Keratinocyte (primary cell): ENCODE data around the gene CHCHD1. TPM values are rescaled to one million over a fixed set of nuclear protein-coding genes. Genes with fewer than 3 reads are reported as not detected.

ENCODE experiments used
- DNase-seq: peaks from one replicate; pipeline ENCODE4 v3.0.0-alpha.2; 2011; ENCODE audit warnings: low read depth, missing footprints, low spot score
- FAIRE-seq: peaks from 2 replicates; lab custom pipeline; 2011; peaks lifted over from hg19 to GRCh38; lab: Jason Lieb, UNC
- H2AFZ ChIP-seq: 2 replicates; pipeline ENCODE4 v1.6.0; 2012; ENCODE audit warnings: low read length, control low read depth, inconsistent platforms; ENCODE audit not compliant: control insufficient read depth
- H3K27ac ChIP-seq: 2 replicates; pipeline ENCODE4 v1.5.1; 2011; ENCODE audit warnings: low read length; ENCODE audit not compliant: control insufficient read depth, insufficient read depth
- H3K27me3 ChIP-seq: 3 replicates; pipeline ENCODE4 v1.6.0; 2011; ENCODE audit warnings: low read length; ENCODE audit not compliant: control insufficient read depth, insufficient read depth; ENCODE audit errors: extremely low read depth
- H3K36me3 ChIP-seq, 2 experiments: 2 replicates in 1 of 2; 3 replicates in 1 of 2; pipeline ENCODE4 v1.5.1; 2011; ENCODE audit warnings: low read length in 2 of 2, mild to moderate bottlenecking in 1 of 2; ENCODE audit not compliant: control insufficient read depth in 2 of 2, insufficient read depth in 2 of 2; ENCODE audit errors: extremely low read depth in 1 of 2
- H3K4me1 ChIP-seq: 3 replicates; pipeline ENCODE4 v1.5.1; 2011; ENCODE audit warnings: low read length; ENCODE audit not compliant: control insufficient read depth, insufficient read depth; ENCODE audit errors: extremely low read depth
- H3K4me2 ChIP-seq: 3 replicates; pipeline ENCODE4 v1.6.0; 2011; ENCODE audit warnings: low read depth, low read length; ENCODE audit not compliant: control insufficient read depth, insufficient read depth; ENCODE audit errors: extremely low read depth
- H3K4me3 ChIP-seq, 3 experiments: fragments of 200-600 bp in 1 of 3; sonication (generic) in 1 of 3; 2 replicates in 2 of 3; 3 replicates in 1 of 3; pipeline ENCODE4 v1.5.1; 2011 to 2016; ENCODE audit warnings: low read length in 3 of 3, mild to moderate bottlenecking in 3 of 3, control low read depth in 2 of 3, inconsistent platforms in 1 of 3, low read depth in 1 of 3, mixed read lengths in 1 of 3, mixed run types in 1 of 3, moderate library complexity in 1 of 3; ENCODE audit not compliant: control insufficient read depth in 2 of 3, insufficient read depth in 2 of 3; ENCODE audit errors: extremely low read depth in 1 of 3
- H3K79me2 ChIP-seq: 2 replicates; pipeline ENCODE4 v1.6.0; 2012; ENCODE audit warnings: low read length; ENCODE audit not compliant: control insufficient read depth, insufficient read depth
- H3K9ac ChIP-seq: 3 replicates; pipeline ENCODE4 v1.6.0; 2011; ENCODE audit warnings: low read length; ENCODE audit not compliant: control insufficient read depth, insufficient read depth; ENCODE audit errors: extremely low read depth
- H3K9me1 ChIP-seq: 3 replicates; pipeline ENCODE4 v1.6.0; 2011; ENCODE audit warnings: low read length; ENCODE audit not compliant: control insufficient read depth, insufficient read depth; ENCODE audit errors: extremely low read depth
- H3K9me3 ChIP-seq: 2 replicates; pipeline ENCODE4 v1.5.1; 2012; ENCODE audit warnings: low read depth, low read length; ENCODE audit not compliant: control insufficient read depth
- H4K20me1 ChIP-seq: 3 replicates; pipeline ENCODE4 v1.6.0; 2011; ENCODE audit warnings: low read length; ENCODE audit not compliant: control insufficient read depth, insufficient read depth; ENCODE audit errors: extremely low read depth
- CTCF ChIP-seq, 3 experiments: IDR thresholded peaks in 1 of 3; conservative IDR thresholded peaks in 1 of 3; optimal IDR thresholded peaks in 1 of 3; 2 replicates in 2 of 3; 3 replicates in 1 of 3; pipeline versions ENCODE3 to v1.5.1; 2011; ENCODE audit warnings: low read length in 3 of 3, mild to moderate bottlenecking in 3 of 3, moderate library complexity in 2 of 3, control low read depth in 1 of 3, inconsistent platforms in 1 of 3; ENCODE audit not compliant: insufficient read depth in 2 of 3; ENCODE audit errors: extremely low read depth in 1 of 3
- EZH2 ChIP-seq: IDR thresholded peaks from one replicate; pipeline ENCODE4 v1.6.1; 2012; ENCODE audit warnings: inconsistent platforms, mild to moderate bottlenecking, low read length, moderate library complexity
- dilution Hi-C: fragments of 300-500 bp; cut with MboI; formaldehyde crosslinking; loops from one replicate; pipeline ENCODE4 v1.7.0; 2020; ENCODE audit warnings: low sequenced_read_pairs; ENCODE audit not compliant: extremely low pct_ligation_motif_present
- polyA plus RNA-seq, 5 experiments: library from polyadenylated mRNA; depleted of rRNA in 3 of 5; stranded (reverse) in 3 of 5; stranded (forward) in 1 of 5; unstranded in 1 of 5; fragments of >200 nt; gene quantifications; 1 replicate in 1 of 5; 2 replicates in 3 of 5; 3 replicates in 1 of 5; pipeline versions ENCODE4 v1.2.1 to v1.2.3, GENCODE V29; 2011 to 2012; ENCODE audit warnings: missing spikeins in 2 of 5, low read depth in 1 of 5, low replicate concordance in 1 of 5

Gene CHCHD1
- polyA plus RNA-seq, 1 donor (not counting 4 experiments of a cell fraction or from before 2014, with no cell fraction given): 59.8 TPM

GRCh38 chr10:73782749-73783085 lies 869 bp downstream of the CHCHD1 start:
- Histone ChIP-seq H3K79me2 (peaks cover 58% of the 10 kb centered on the region), H3K27ac (peak overlapping the region; percentile 82), H3K9me3 (no peaks in the 10 kb centered on the region), H3K9ac (peak overlapping the region; percentile 91), H2AFZ (no peak overlapping the region), H3K9me1 (no peaks in the 10 kb centered on the region), H4K20me1 (peaks cover 3% of the 10 kb centered on the region), H3K4me1 (peaks cover 25% of the 10 kb centered on the region), H3K27me3 (no peaks in the 10 kb centered on the region), H3K36me3 (peaks cover 3 to 6% of the 10 kb centered on the region in 2 experiments), H3K4me2 (peak overlapping the region; percentile 99), H3K4me3 (peak overlapping the region; percentile 85 to 99 (median 89))
- no peak for DNase-seq
- no peak for FAIRE-seq
- dilution Hi-C loops: no loop called here
- no peak for TF ChIP-seq CTCF (optimal IDR thresholded peaks at IDR 0.05 in 1 of 3, IDR thresholded peaks at IDR 0.05 in 1 of 3, conservative IDR thresholded peaks at IDR 0.05 in 1 of 3; ENCODE audit: extremely low read depth in 1 of 3, insufficient read depth in 2 of 3, low read length in 3 of 3)
- TF ChIP-seq EZH2: no peak

DNA sequence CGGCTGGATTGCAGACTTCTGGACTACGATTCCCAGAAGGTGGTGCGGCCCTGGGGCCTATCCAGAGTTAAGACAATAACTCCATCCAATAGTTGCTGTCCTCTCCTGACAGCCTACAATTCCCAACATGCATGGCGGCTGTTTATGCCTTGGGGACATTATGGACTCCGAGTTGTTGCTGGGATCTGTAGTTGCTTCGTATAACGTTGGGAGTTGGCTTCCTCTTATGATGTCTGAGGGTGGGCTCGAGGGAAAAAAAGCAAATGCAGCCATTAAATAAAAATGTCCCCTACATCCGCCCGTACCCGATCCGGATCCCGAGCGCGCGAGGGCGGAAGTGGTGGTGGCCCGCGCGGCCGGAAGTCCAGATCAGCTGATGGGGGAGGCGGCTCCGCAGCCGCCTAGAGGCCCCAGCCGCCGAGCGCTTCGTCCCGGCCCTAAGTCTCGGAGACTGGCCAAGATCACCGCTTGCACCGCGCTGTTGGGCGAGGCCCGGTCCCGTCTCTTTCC lies 3.4 kb downstream of the CHCHD1 start, which contains the start of gene ZSWIM8:
Gene ZSWIM8, plus strand, starts transcription at position 396 of the 510 bp plus-strand sequence. CDS start 273 bp downstream, outside the sequence.
- dilution Hi-C loops: no loop called here
- TF ChIP-seq EZH2 (no peak), CTCF (optimal IDR thresholded peaks at IDR 0.05 in 1 of 3, IDR thresholded peaks at IDR 0.05 in 1 of 3, conservative IDR thresholded peaks at IDR 0.05 in 1 of 3; ENCODE audit: extremely low read depth in 1 of 3, insufficient read depth in 2 of 3, low read length in 3 of 3) (peak in 1 of 3 experiments; percentile 20)
- peak within 1 kb of the TSS; percentile 76 for H3K27ac ChIP-seq
- FAIRE-seq (peak; percentile 92), DNase-seq (peak; percentile 53)
- H3K4me3 ChIP-seq: peak within 1 kb of the TSS; percentile 74 to 95 (median 92)
- H3K27me3 ChIP-seq: no peaks in the 10 kb centered on the region
- H3K36me3 ChIP-seq: peaks cover 8 to 12% of the 10 kb centered on the region in 2 experiments
- H3K79me2 ChIP-seq: peaks cover 68% of the 10 kb centered on the region
- H2AFZ ChIP-seq: peak within 1 kb of the TSS; percentile 64
- H3K9ac ChIP-seq: peak within 1 kb of the TSS; percentile 85
- H3K9me3 ChIP-seq: no peaks in the 10 kb centered on the region
- H3K9me1 ChIP-seq: no peaks in the 10 kb centered on the region
- H3K4me2 ChIP-seq: peak within 1 kb of the TSS; percentile 83
- H4K20me1 ChIP-seq: peaks cover 3% of the 10 kb centered on the region
- H3K4me1 ChIP-seq: peaks cover 25% of the 10 kb centered on the region
